A549 (cell line): ENCODE data around the gene GPNMB. TPM values are rescaled to one million over a fixed set of nuclear protein-coding genes. Genes with fewer than 3 reads are reported as not detected.

Experiments used
- ATAC-seq, 2 experiments: fragments of 200-7000 bp in 1 of 2; fragments of >200 bp in 1 of 2; cut with Nextera tagmentation in 1 of 2; cut with Tn5 transposase in 1 of 2; 3 replicates each; pipeline versions ENCODE4 v1.8.0 to v1.9.1; 2018 to 2020; ENCODE audit warnings: mild to moderate bottlenecking in 1 of 2, moderate library complexity in 1 of 2
- CTCF ChIA-PET: fragments of 300-600 bp; sonication (Branson Sonifier 250); formaldehyde crosslinking; extraction: SDS; loops from one replicate; lab custom pipeline; 2021; ENCODE audit warnings: antibody characterized with exemption, inconsistent platforms; lab: Yijun Ruan, JAX
- POLR2A ChIA-PET: fragments of 350-600 bp; formaldehyde crosslinking; extraction: SDS; loops from one replicate; lab custom pipeline; 2021; ENCODE audit warnings: antibody characterized with exemption, inconsistent platforms; lab: Yijun Ruan, JAX
- DNase-seq, 2 experiments: peaks; one replicate each; pipeline versions ENCODE4 v3.0.0 to v3.0.0-alpha.2; 2011 to 2016; ENCODE audit warnings: low read depth in 1 of 2, low spot score in 1 of 2
- FAIRE-seq: peaks from 2 replicates; lab custom pipeline; 2011; peaks lifted over from hg19 to GRCh38; lab: Jason Lieb, UNC
- H3K27ac ChIP-seq, 2 experiments: fragments of >200 bp; sonication (Bioruptor Twin); formaldehyde crosslinking; 3 replicates each; pipeline ENCODE4 v1.5.1; 2016 to 2017
- H3K4me1 ChIP-seq: fragments of >200 bp; sonication (Bioruptor Twin); formaldehyde crosslinking; 3 replicates; pipeline ENCODE4 v1.6.1; 2016
- H3K4me2 ChIP-seq: fragments of >200 bp; sonication (Bioruptor Twin); formaldehyde crosslinking; 3 replicates; pipeline ENCODE4 v1.6.1; 2016
- H3K4me3 ChIP-seq: fragments of >200 bp; sonication (Bioruptor Twin); formaldehyde crosslinking; 3 replicates; pipeline ENCODE4 v1.5.1; 2016
- H3K9me3 ChIP-seq: fragments of >200 bp; sonication (Bioruptor Twin); formaldehyde crosslinking; 3 replicates; pipeline ENCODE4 v1.6.1; 2016
- CBX2 ChIP-seq: fragments of 200-600 bp; sonication (generic); IDR thresholded peaks from 2 replicates; pipeline ENCODE4 v1.6.1; 2016; ENCODE audit warnings: low read depth, mild to moderate bottlenecking, borderline replicate concordance
- CEBPB ChIP-seq, 2 experiments: fragments of >200 bp in 1 of 2; sonication (Bioruptor Twin) in 1 of 2; formaldehyde crosslinking in 1 of 2; IDR thresholded peaks; 2 replicates each; pipeline ENCODE4 v1.6.1; 2012 to 2016
- CTCF ChIP-seq: fragments of >200 bp; sonication (Bioruptor Twin); formaldehyde crosslinking; IDR thresholded peaks from 3 replicates; pipeline ENCODE4 v1.5.1; 2016
- E2F6 ChIP-seq: IDR thresholded peaks from 2 replicates; pipeline ENCODE4 v1.6.1; 2012; ENCODE audit warnings: low read depth, borderline replicate concordance
- EP300 ChIP-seq, 2 experiments: fragments of >200 bp; sonication (Bioruptor Twin); formaldehyde crosslinking; IDR thresholded peaks; 2 replicates in 1 of 2; 3 replicates in 1 of 2; pipeline ENCODE4 v1.6.1; 2016 to 2017
- HEYL ChIP-seq: fragments of 250-450 bp; sonication (Bioruptor Pico); IDR thresholded peaks from 2 replicates; pipeline ENCODE4 v1.8.0; 2021; ENCODE audit warnings: mild to moderate bottlenecking, moderate library complexity
- HOXB13 ChIP-seq: fragments of 250-450 bp; sonication (Bioruptor Pico); IDR thresholded peaks from 2 replicates; pipeline ENCODE4 v1.5.0; 2020; ENCODE audit warnings: low read depth, mild to moderate bottlenecking, moderate library complexity
- HOXB5 ChIP-seq: fragments of 250-450 bp; sonication (Bioruptor Pico); IDR thresholded peaks from 2 replicates; pipeline ENCODE4 v1.5.0; 2020; ENCODE audit warnings: mild to moderate bottlenecking, moderate library complexity
- JUNB ChIP-seq: fragments of >200 bp; sonication (Bioruptor Twin); formaldehyde crosslinking; IDR thresholded peaks from 2 replicates; pipeline ENCODE4 v1.6.1; 2016
- KDM1A ChIP-seq: fragments of 200-600 bp; sonication (generic); IDR thresholded peaks from 2 replicates; pipeline ENCODE4 v1.6.1; 2016; ENCODE audit warnings: low read depth, mild to moderate bottlenecking
- MAFK ChIP-seq: fragments of 450-650 bp; IDR thresholded peaks from 2 replicates; pipeline ENCODE4 v1.6.1; 2014; ENCODE audit not compliant: partially characterized antibody
- MAZ ChIP-seq: fragments of 150-350 bp; IDR thresholded peaks from 2 replicates; pipeline ENCODE4 v1.6.1; 2014; ENCODE audit warnings: antibody characterized with exemption, low read depth, low read length, borderline replicate concordance
- MYC ChIP-seq: IDR thresholded peaks from 2 replicates; pipeline ENCODE4 v1.6.1; 2012; ENCODE audit warnings: mild to moderate bottlenecking, inconsistent platforms, low read length, improper control_type of control experiment, borderline replicate concordance
- POLR2AphosphoS2 ChIP-seq: conservative IDR thresholded peaks from 2 replicates; pipeline ENCODE4 v1.6.1; 2012; ENCODE audit warnings: low read length, improper control_type of control experiment, inconsistent platforms
- REST ChIP-seq: fragments of 200-600 bp; sonication (generic); IDR thresholded peaks from 2 replicates; pipeline ENCODE4 v1.6.1; 2016; ENCODE audit warnings: antibody characterized with exemption, mild to moderate bottlenecking, moderate library complexity
- RFX5 ChIP-seq: fragments of 450-650 bp; IDR thresholded peaks from 2 replicates; pipeline ENCODE4 v1.7.1; 2014; ENCODE audit warnings: antibody characterized with exemption, mild to moderate bottlenecking, moderate library complexity
- TFCP2L1 ChIP-seq: fragments of 250-450 bp; sonication (Bioruptor Pico); IDR thresholded peaks from 2 replicates; pipeline ENCODE4 v1.5.0; 2021; ENCODE audit warnings: mild to moderate bottlenecking
- ZC3H11A ChIP-seq: fragments of 450-650 bp; IDR thresholded peaks from 2 replicates; pipeline ENCODE4 v1.6.1; 2014; ENCODE audit warnings: antibody characterized with exemption, mild to moderate bottlenecking
- WGBS: methylation state at CpG from one replicate; pipeline ENCODE4 v1.1.6; 2017; ENCODE audit errors: missing lambda C conversion rate; 5-methylcytosine and 5-hydroxymethylcytosine counted together
- polyA plus RNA-seq, 4 experiments: library from polyadenylated mRNA; depleted of rRNA in 3 of 4; stranded (reverse); fragments of >200 nt; fragmentation: RNase III in 1 of 4; extraction: RNeasy Plus Mini Kit Qiagen cat#74134 plus additional on column Dnase treatment in 1 of 4; gene quantifications; 2 replicates in 3 of 4; 3 replicates in 1 of 4; pipeline ENCODE4 v1.2.3, GENCODE V29; 2011 to 2017
- TF ChIP-seq, protein P1 (sequence below): fragments of 250-450 bp; sonication (Bioruptor Pico); IDR thresholded peaks from 2 replicates; pipeline ENCODE4 v1.5.0; 2021; ENCODE audit warnings: mild to moderate bottlenecking, moderate library complexity, borderline replicate concordance
- TF ChIP-seq, protein P2 (sequence below): fragments of 150-350 bp; IDR thresholded peaks from 2 replicates; pipeline ENCODE4 v1.6.1; 2014; ENCODE audit warnings: low read depth, mild to moderate bottlenecking, low read length
- TF ChIP-seq, protein P3 (sequence below): fragments of >200 bp; sonication (Bioruptor Twin); formaldehyde crosslinking; IDR thresholded peaks from 2 replicates; pipeline ENCODE4 v1.6.1; 2016
- TF ChIP-seq, protein P4 (sequence below): IDR thresholded peaks from 2 replicates; pipeline ENCODE4 v1.6.1; 2012

The GPNMB gene
- polyA plus RNA-seq, 2 of the 4 experiments (the other 2 are of a cell fraction): 3.3 to 4.7 TPM

DNA sequence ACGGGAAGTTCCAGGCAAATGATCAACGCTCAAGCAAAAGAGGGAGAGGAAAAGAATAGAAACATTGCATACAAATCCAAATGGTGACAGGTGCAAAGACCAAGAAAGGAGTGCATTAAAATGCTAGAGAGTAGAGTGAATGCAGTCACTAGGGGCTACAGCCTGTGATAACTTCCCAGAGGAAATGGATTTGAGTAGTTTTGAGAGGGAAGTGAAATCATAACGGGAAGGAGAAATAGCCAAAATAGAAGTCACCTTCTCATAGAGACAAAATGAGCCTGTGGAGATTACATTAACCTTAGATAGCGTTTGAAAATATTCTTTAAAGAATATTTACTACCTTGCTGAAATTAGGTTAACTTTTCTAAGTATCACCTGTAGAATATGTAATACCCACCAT is 38.3 kb upstream of the GPNMB start (continued):
- TF ChIP-seq KDM1A (no peak), CEBPB (IDR thresholded peaks at IDR 0.05) (no peak), TFCP2L1 (no peak), HEYL (no peak), ZC3H11A (no peak)

- 72% methylated on average over 2 of the region's 2 CpGs for whole genome bisulfite sequencing
- Histone ChIP-seq H3K4me3 (no peak overlapping the region), H3K9me3 (no peaks in the 10 kb centered on the region), H3K4me2 (no peak overlapping the region), H3K4me1 (no peaks in the 10 kb centered on the region), H3K27ac (no peak overlapping the region)
- ATAC-seq: no peak
- POLR2A ChIA-PET: no interaction called here
- CTCF ChIA-PET: no interaction called here
- no peak for FAIRE-seq
- TF ChIP-seq, protein P1, sequence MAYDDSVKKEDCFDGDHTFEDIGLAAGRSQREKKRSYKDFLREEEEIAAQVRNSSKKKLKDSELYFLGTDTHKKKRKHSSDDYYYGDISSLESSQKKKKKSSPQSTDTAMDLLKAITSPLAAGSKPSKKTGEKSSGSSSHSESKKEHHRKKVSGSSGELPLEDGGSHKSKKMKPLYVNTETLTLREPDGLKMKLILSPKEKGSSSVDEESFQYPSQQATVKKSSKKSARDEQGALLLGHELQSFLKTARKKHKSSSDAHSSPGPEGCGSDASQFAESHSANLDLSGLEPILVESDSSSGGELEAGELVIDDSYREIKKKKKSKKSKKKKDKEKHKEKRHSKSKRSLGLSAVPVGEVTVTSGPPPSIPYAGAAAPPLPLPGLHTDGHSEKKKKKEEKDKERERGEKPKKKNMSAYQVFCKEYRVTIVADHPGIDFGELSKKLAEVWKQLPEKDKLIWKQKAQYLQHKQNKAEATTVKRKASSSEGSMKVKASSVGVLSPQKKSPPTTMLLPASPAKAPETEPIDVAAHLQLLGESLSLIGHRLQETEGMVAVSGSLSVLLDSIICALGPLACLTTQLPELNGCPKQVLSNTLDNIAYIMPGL: no peak
- TF ChIP-seq POLR2AphosphoS2: no peak
- no peak for TF ChIP-seq MYC
- TF ChIP-seq CEBPB (IDR thresholded peaks at IDR 0.05): no peak
- TF ChIP-seq, protein P2, sequence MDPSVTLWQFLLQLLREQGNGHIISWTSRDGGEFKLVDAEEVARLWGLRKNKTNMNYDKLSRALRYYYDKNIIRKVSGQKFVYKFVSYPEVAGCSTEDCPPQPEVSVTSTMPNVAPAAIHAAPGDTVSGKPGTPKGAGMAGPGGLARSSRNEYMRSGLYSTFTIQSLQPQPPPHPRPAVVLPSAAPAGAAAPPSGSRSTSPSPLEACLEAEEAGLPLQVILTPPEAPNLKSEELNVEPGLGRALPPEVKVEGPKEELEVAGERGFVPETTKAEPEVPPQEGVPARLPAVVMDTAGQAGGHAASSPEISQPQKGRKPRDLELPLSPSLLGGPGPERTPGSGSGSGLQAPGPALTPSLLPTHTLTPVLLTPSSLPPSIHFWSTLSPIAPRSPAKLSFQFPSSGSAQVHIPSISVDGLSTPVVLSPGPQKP: no peak
- no peak for TF ChIP-seq EP300 (IDR thresholded peaks at IDR 0.05)
- no peak for TF ChIP-seq HOXB5 (CRISPR knock-in tag)
- no peak for TF ChIP-seq CTCF
- no peak for TF ChIP-seq MAFK
- TF ChIP-seq, protein P3, sequence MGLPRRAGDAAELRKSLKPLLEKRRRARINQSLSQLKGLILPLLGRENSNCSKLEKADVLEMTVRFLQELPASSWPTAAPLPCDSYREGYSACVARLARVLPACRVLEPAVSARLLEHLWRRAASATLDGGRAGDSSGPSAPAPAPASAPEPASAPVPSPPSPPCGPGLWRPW: no peak
- no peak for TF ChIP-seq MAZ
- no peak for TF ChIP-seq CBX2
- no peak for DNase-seq
Observed at GRCh38 chr7:23210506-23210905, 36.1 kb upstream of the GPNMB start.

DNA sequence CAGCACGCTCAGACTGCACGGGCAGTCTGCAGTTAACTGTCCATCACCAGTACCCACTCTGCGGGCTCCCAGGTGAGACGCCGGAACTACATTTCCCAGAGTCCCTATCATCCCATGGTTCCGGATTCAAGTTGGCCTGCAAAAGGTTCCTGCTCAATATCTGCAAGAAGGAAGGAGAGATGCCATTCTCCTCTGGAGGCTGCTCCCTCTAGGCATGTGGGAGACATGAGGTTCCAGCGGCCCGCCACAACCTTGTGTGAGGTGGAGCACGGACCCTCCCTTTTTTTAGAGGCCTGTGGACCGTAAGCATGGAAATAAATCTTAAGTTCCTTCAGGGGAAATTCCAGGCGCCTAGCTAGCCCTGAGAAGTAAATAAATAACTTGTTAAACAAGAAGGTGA is 35.0 kb upstream of the GPNMB start:
- ATAC-seq (no peak), DNase-seq (no peak), FAIRE-seq (no peak)
- Histone ChIP-seq H3K4me3 (no peak overlapping the region), H3K4me1 (no peaks in the 10 kb centered on the region), H3K9me3 (no peaks in the 10 kb centered on the region), H3K4me2 (no peak overlapping the region), H3K27ac (no peak overlapping the region)
- WGBS: 68% methylated on average over 11 of the region's 11 CpGs
- ChIA-PET CTCF (interaction anchor here (1.3 to 1.7 kb wide), 3 partner anchors 9 to 62 kb away, joined by 3 to 5 read pairs (median 4); no protein-coding TSS in a partner anchor), POLR2A (no interaction called here)
- TF ChIP-seq JUNB (no peak), RFX5 (no peak), MAFK (no peak), CTCF (no peak), E2F6 (no peak), HOXB13 (CRISPR knock-in tag) (no peak), REST (no peak), HOXB5 (CRISPR knock-in tag) (no peak)
- TF ChIP-seq, protein P2: no peak
- TF ChIP-seq, protein P4, sequence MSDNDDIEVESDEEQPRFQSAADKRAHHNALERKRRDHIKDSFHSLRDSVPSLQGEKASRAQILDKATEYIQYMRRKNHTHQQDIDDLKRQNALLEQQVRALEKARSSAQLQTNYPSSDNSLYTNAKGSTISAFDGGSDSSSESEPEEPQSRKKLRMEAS: no peak
